Peyer's patch (tissue), 4 donors: ENCODE results near the gene CARMIL3. TPM values are rescaled to one million over a fixed set of nuclear protein-coding genes. Genes with fewer than 3 reads are reported as not detected.
A peak's percentile ranks its signal among the peaks of the same experiment; 100 is the strongest.

Source experiments
- DNase-seq, 3 donors: peaks; one replicate each; pipeline ENCODE4 v3.0.0-alpha.2; 2017 to 2019
- H3K27ac ChIP-seq, 4 donors: fragments of 200-600 bp; sonication (generic); one replicate each; pipeline ENCODE4 v1.5.1; 2016 to 2019
- H3K27me3 ChIP-seq, 2 donors: fragments of 200-600 bp; sonication (generic); one replicate each; pipeline ENCODE4 v1.5.1; 2019
- H3K36me3 ChIP-seq, 3 donors: fragments of 200-600 bp; sonication (generic); one replicate each; pipeline ENCODE4 v1.5.1; 2016 to 2019
- H3K4me1 ChIP-seq, 4 donors: fragments of 200-600 bp; sonication (generic); one replicate each; pipeline ENCODE4 v1.5.1; 2016 to 2019
- H3K4me3 ChIP-seq, 4 donors: fragments of 200-600 bp; sonication (generic); 1 replicate in 3 of 4; 2 replicates in 1 of 4; pipeline ENCODE4 v1.5.1; 2016 to 2019; ENCODE audit warnings: mild to moderate bottlenecking in 1 of 4
- H3K9me3 ChIP-seq, 4 donors: fragments of 200-600 bp; sonication (generic); one replicate each; pipeline ENCODE4 v1.5.1; 2016 to 2019; ENCODE audit warnings: mild to moderate bottlenecking in 1 of 4
- POLR2A ChIP-seq, 2 donors: fragments of 450-650 bp; IDR thresholded peaks; one replicate each; pipeline ENCODE4 v1.5.1; 2017; ENCODE audit warnings: antibody characterized with exemption in 2 of 2, mild to moderate bottlenecking in 2 of 2, moderate library complexity in 2 of 2
- total RNA-seq, 4 donors: library from RNA; depleted of rRNA; stranded (reverse); fragments of >200 nt; gene quantifications; one replicate each; pipeline ENCODE4 v1.1.0, GENCODE V29; 2016
- TF ChIP-seq, protein P1 (sequence below), 6 experiments: fragments of 450-650 bp in 4 of 6; fragments of 200-600 bp in 2 of 6; sonication (generic) in 1 of 6; IDR thresholded peaks; one replicate each; pipeline ENCODE4 v1.5.1; 2017 to 2019; ENCODE audit warnings: antibody characterized with exemption in 6 of 6, mild to moderate bottlenecking in 3 of 6, moderate library complexity in 1 of 6

Gene CARMIL3
- total RNA-seq, 4 donors from 2014 or later: 1.3 to 5.8 (median 2.8) TPM

DNA sequence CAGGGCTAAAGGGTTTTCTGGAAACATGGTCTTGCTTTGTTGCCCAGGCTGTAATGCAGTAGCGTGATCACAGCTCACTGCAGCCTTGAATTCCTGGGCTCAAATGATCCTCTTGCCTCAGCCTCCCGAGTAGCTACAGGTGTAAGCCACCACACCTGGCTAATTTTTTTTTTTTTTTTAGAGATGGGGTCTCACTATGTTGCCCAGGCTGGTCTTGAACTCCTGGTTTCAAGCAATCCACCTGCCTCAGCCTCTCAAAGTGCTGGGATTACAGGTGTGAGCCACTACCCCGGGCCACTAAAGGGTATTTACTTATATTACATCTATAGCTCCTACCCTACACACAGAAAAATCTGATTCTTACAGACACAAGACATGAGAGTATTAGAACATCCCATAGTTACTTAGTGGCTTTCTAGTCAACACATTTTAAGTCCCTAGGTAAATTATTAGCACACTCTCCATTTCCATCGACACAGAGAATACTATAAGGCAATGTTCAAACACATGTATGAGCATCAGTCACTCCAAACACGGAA lies 56.6 kb downstream of the CARMIL3 start:
- peaks cover 0 to 5% (median 0%) of the 10 kb centered on the region in 3 donors for H3K36me3 ChIP-seq

GRCh38 chr14:24110060-24110459 lies 58.3 kb downstream of the CARMIL3 start:
- Histone ChIP-seq H3K27me3 (no peaks in the 10 kb centered on the region), H3K4me1 (peaks cover 0 to 10% (median 8%) of the 10 kb centered on the region in 4 donors), H3K27ac (peak overlapping the region in 1 of 4 donors; percentile 23), H3K36me3 (no peaks in the 10 kb centered on the region), H3K4me3 (no peak overlapping the region), H3K9me3 (no peaks in the 10 kb centered on the region)
- TF ChIP-seq POLR2A (IDR thresholded peaks at IDR 0.05): no peak
- TF ChIP-seq, protein P1, sequence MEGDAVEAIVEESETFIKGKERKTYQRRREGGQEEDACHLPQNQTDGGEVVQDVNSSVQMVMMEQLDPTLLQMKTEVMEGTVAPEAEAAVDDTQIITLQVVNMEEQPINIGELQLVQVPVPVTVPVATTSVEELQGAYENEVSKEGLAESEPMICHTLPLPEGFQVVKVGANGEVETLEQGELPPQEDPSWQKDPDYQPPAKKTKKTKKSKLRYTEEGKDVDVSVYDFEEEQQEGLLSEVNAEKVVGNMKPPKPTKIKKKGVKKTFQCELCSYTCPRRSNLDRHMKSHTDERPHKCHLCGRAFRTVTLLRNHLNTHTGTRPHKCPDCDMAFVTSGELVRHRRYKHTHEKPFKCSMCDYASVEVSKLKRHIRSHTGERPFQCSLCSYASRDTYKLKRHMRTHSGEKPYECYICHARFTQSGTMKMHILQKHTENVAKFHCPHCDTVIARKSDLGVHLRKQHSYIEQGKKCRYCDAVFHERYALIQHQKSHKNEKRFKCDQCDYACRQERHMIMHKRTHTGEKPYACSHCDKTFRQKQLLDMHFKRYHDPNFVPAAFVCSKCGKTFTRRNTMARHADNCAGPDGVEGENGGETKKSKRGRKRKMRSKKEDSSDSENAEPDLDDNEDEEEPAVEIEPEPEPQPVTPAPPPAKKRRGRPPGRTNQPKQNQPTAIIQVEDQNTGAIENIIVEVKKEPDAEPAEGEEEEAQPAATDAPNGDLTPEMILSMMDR (IDR thresholded peaks at IDR 0.05): no peak
- no peak for DNase-seq

More for the DNA sequence above, 56.6 kb downstream of the CARMIL3 start:
- H3K4me3 ChIP-seq: no peak overlapping the region
- no peaks in the 10 kb centered on the region for H3K27me3 ChIP-seq
- TF ChIP-seq, protein P1 (IDR thresholded peaks at IDR 0.05): no peak
- TF ChIP-seq POLR2A (IDR thresholded peaks at IDR 0.05): no peak
- no peak for DNase-seq
- H3K9me3 ChIP-seq: no peaks in the 10 kb centered on the region
- peaks cover 0 to 9% (median 5%) of the 10 kb centered on the region in 4 donors for H3K4me1 ChIP-seq
- H3K27ac ChIP-seq: peak overlapping the region; percentile 11 to 72 (median 40)

- peaks cover 0 to 12% (median 8%) of the 10 kb centered on the region in 4 donors for H3K4me1 ChIP-seq
- no peak for TF ChIP-seq POLR2A (IDR thresholded peaks at IDR 0.05)
- TF ChIP-seq, protein P1 (IDR thresholded peaks at IDR 0.05): no peak
- peak overlapping the region in 2 of 4 donors; percentile 23 to 35 for H3K27ac ChIP-seq
Observed at GRCh38 chr14:24110523-24110922, 58.7 kb downstream of the CARMIL3 start.

GRCh38 chr14:24113379-24113800 lies 61.6 kb downstream of the CARMIL3 start:
- Histone ChIP-seq H3K4me1 (peaks cover 9 to 31% (median 11%) of the 10 kb centered on the region in 4 donors), H3K9me3 (no peaks in the 10 kb centered on the region), H3K36me3 (peaks cover 0 to 17% (median 0%) of the 10 kb centered on the region in 3 donors), H3K27ac (peak overlapping the region; percentile 94 to 99 (median 97)), H3K27me3 (no peaks in the 10 kb centered on the region), H3K4me3 (peak overlapping the region; percentile 50 to 89 (median 72))
- no peak for TF ChIP-seq POLR2A (IDR thresholded peaks at IDR 0.05)
- TF ChIP-seq, protein P1 (IDR thresholded peaks at IDR 0.05): no peak
- DNase-seq: no peak

More at GRCh38 chr14:24110523-24110922, 58.7 kb downstream of the CARMIL3 start:
- Histone ChIP-seq H3K4me3 (no peak overlapping the region), H3K27me3 (no peaks in the 10 kb centered on the region), H3K9me3 (no peaks in the 10 kb centered on the region), H3K36me3 (no peaks in the 10 kb centered on the region)
- no peak for DNase-seq

- no peaks in the 10 kb centered on the region for H3K27me3 ChIP-seq
- no peaks in the 10 kb centered on the region for H3K9me3 ChIP-seq
- H3K27ac ChIP-seq: peak overlapping the region; percentile 94 to 99 (median 97)
- H3K4me1 ChIP-seq: peaks cover 6 to 31% (median 10%) of the 10 kb centered on the region in 4 donors
- H3K36me3 ChIP-seq: peaks cover 0 to 23% (median 0%) of the 10 kb centered on the region in 3 donors
- peak overlapping the region; percentile 50 to 89 (median 72) for H3K4me3 ChIP-seq
- peak; percentile 67 to 70 for TF ChIP-seq POLR2A (IDR thresholded peaks at IDR 0.05)
- TF ChIP-seq, protein P1 (IDR thresholded peaks at IDR 0.05): peak in 1 of 6 experiments; percentile 10
- peak; percentile 74 to 95 (median 94) for DNase-seq
Observed at GRCh38 chr14:24113801-24114531, 62.2 kb downstream of the CARMIL3 start.
